ENCODE measurements around the gene ENOX1. TPM values are rescaled to one million over a fixed set of nuclear protein-coding genes. Genes with fewer than 3 reads are reported as not detected.
A peak's percentile ranks its signal among the peaks of the same experiment; 100 is the strongest.

Gene ENOX1
- polyA plus RNA-seq, 3 donors, result 0.04 TPM; not detected in 2

DNA sequence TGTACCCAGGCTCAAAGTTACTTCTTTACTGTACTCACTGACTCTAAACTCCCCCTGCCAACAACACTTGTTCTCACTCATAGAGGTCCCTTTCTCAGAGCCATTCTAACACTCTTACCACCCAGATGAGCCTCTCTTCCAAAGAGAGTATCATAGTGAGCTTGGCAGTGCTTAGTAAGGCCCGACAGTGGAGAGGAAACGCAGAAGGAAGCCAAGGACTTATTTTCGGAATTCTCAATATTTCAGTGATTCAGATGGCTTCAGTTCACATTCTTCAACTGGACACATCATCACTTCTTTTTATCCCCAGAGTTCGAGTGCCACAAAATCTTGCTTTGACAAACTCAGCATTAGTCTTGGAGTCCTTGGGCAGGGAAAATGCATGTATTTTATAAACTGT is 477.5 kb downstream of the ENOX1 start:
- Histone ChIP-seq H3K36me3 (replicated peaks in 1 of 2; ENCODE audit: control insufficient read depth in 1 of 2, insufficient read depth in 2 of 2, low read length in 2 of 2) (no peaks in the 10 kb centered on the region), H3K27me3 (ENCODE audit: control insufficient read depth in 2 of 2, insufficient read depth in 2 of 2, low read length in 2 of 2) (no peaks in the 10 kb centered on the region), H4K20me1 (ENCODE audit: insufficient read depth, low read length) (no peaks in the 10 kb centered on the region), H3K9me3 (replicated peaks in 1 of 2; ENCODE audit: control insufficient read depth in 1 of 2, insufficient read depth in 1 of 2, low read length in 2 of 2) (no peaks in the 10 kb centered on the region), H3K9ac (ENCODE audit: insufficient read depth, low read length, poor library complexity, severe bottlenecking) (no peak overlapping the region), H3K27ac (ENCODE audit: low read depth in 1 of 2, low read length in 2 of 2) (no peak overlapping the region), H3K4me1 (ENCODE audit: control insufficient read depth in 1 of 2, insufficient read depth in 2 of 2, low read length in 2 of 2) (peaks cover 16% of the 10 kb centered on the region in 2 donors), H2AFZ (ENCODE audit: insufficient read depth, low read depth, low read length, poor library complexity, severe bottlenecking) (no peak overlapping the region), H3K4me2 (replicated peaks; ENCODE audit: extremely low read depth, low read length, poor library complexity, severe bottlenecking) (no peak overlapping the region), H3K4me3 (replicated peaks in 1 of 3; ENCODE audit: low read depth in 2 of 3, low read length in 3 of 3) (no peak overlapping the region), H3K79me2 (ENCODE audit: insufficient read depth, low read length) (no peaks in the 10 kb centered on the region)
- no peaks in the 10 kb centered on the region for H3K9me3 Mint-ChIP-seq
- H3K36me3 Mint-ChIP-seq, result no peaks in the 10 kb centered on the region
- peaks cover 4 to 5% (median 4%) of the 10 kb centered on the region in 3 donors for H3K27me3 Mint-ChIP-seq (ENCODE audit: low read depth in 3 of 3)
- no peak overlapping the region for H3K27ac Mint-ChIP-seq
- DNase-seq, result no peak
- H3K4me3 Mint-ChIP-seq, result no peak overlapping the region
- peaks cover 22% of the 10 kb centered on the region for H3K4me1 Mint-ChIP-seq
- 100% methylated on average over 3 of the region's 4 CpGs for WGBS (ENCODE audit: insufficient coverage)
- intact Hi-C loops (cut with micrococcal nuclease), result no loop called here
- TF ChIP-seq CTCF (IDR thresholded peaks at IDR 0.05), result no peak

- H3K9me3 Mint-ChIP-seq, result no peaks in the 10 kb centered on the region
- Histone ChIP-seq H3K27me3 (ENCODE audit: control insufficient read depth in 2 of 2, insufficient read depth in 2 of 2, low read length in 2 of 2) (no peaks in the 10 kb centered on the region), H3K4me1 (ENCODE audit: control insufficient read depth in 1 of 2, insufficient read depth in 2 of 2, low read length in 2 of 2) (peaks cover 16% of the 10 kb centered on the region in 2 donors), H3K4me2 (replicated peaks; ENCODE audit: extremely low read depth, low read length, poor library complexity, severe bottlenecking) (peak overlapping the region; percentile 56), H3K9ac (ENCODE audit: insufficient read depth, low read length, poor library complexity, severe bottlenecking) (peak overlapping the region; percentile 11), H3K79me2 (ENCODE audit: insufficient read depth, low read length) (no peaks in the 10 kb centered on the region), H3K36me3 (replicated peaks in 1 of 2; ENCODE audit: control insufficient read depth in 1 of 2, insufficient read depth in 2 of 2, low read length in 2 of 2) (no peaks in the 10 kb centered on the region), H3K27ac (ENCODE audit: low read depth in 1 of 2, low read length in 2 of 2) (peak overlapping the region; percentile 29 to 46), H3K9me3 (replicated peaks in 1 of 2; ENCODE audit: control insufficient read depth in 1 of 2, insufficient read depth in 1 of 2, low read length in 2 of 2) (no peaks in the 10 kb centered on the region), H3K4me3 (replicated peaks in 1 of 3; ENCODE audit: low read depth in 2 of 3, low read length in 3 of 3) (peak overlapping the region; percentile 2 to 53 (median 26)), H4K20me1 (ENCODE audit: insufficient read depth, low read length) (no peaks in the 10 kb centered on the region), H2AFZ (ENCODE audit: insufficient read depth, low read depth, low read length, poor library complexity, severe bottlenecking) (peak overlapping the region; percentile 55)
- H3K36me3 Mint-ChIP-seq, result no peaks in the 10 kb centered on the region
- intact Hi-C loops (cut with micrococcal nuclease), result no loop called here
- TF ChIP-seq CTCF (IDR thresholded peaks at IDR 0.05), result no peak
- H3K27ac Mint-ChIP-seq, result peak overlapping the region; percentile 66 to 94 (median 73)
- peaks cover 4 to 5% (median 4%) of the 10 kb centered on the region in 3 donors for H3K27me3 Mint-ChIP-seq (ENCODE audit: low read depth in 3 of 3)
- 0% methylated on average over 2 of the region's 7 CpGs for WGBS (ENCODE audit: insufficient coverage)
- H3K4me1 Mint-ChIP-seq, result peaks cover 24% of the 10 kb centered on the region
- H3K4me3 Mint-ChIP-seq, result peak overlapping the region; percentile 74 to 93
- DNase-seq, result peak; percentile 67 to 79 (median 72)
Observed at GRCh38 chr13:43307921-43308433, 478.8 kb downstream of the ENOX1 start.
